ENCODE measurements around the gene TMEM254.
"Not testable (repeated sequence)": the region's sequence is repeated elsewhere in the genome, so short reads cannot be mapped to it uniquely, and the experiment has no call there.

The TMEM254 gene

DNA sequence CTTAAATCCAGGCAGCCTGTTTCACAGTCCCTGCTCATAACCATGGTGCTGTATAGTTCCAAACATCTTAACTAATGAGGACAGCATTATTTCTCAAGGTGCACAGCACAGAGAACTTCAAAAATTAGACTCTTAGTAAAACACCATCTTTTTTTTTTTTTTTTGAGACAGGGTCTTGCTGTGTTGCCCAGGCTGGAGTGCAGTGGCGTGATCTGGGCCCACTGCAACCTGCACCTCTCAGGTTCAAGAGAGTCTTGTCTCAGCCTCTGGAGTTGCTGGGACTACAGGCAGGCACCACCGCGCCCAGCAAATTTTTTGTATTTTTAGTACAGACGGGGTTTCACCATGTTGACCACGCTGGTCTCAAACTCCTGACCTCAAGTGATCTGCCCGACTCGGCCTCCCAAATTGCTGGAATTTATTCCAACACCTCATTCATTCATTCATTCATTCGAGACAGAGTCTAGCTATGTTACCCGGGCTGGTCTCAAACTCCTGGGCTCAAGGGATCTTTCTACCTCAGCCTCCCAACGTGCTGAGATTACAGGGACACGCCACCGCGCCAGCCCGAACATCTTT lies 507 bp upstream of the TMEM254 start:
- no peak for DNase-seq (ENCODE audit: low read depth)

- DNase-seq (ENCODE audit: low read depth): no peak
These were observed 851 bp downstream of the TMEM254 start for GRCh38 chr10:80079312-80079719.

- DNase-seq (ENCODE audit: low read depth): no peak
These were observed 2.6 kb downstream of the TMEM254 start for GRCh38 chr10:80081026-80081425.

- DNase-seq (ENCODE audit: low read depth): no peak
These were observed 3.6 kb downstream of the TMEM254 start for GRCh38 chr10:80081801-80082750.

DNA sequence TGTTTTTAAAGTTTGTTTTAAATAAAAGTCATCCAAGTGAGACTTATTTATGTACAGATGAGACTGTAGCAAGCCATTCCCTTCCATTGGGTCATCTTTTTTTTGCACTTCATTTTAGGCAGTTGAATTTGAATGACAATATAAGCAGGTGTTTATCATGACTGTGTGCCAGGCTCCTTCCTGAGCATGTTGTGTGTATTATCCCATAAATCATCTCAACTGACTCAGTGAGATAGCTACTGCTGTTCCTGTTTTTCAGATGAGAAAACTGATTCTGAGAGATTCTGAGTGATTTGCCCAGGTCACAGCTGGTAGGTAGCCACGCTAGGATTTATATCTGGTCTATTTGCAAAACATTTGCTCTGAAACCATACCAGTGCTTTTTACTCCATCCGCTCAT lies 11.7 kb downstream of the TMEM254 start:
- DNase-seq (ENCODE audit: low read depth): no peak

GRCh38 chr10:80094231-80094630 lies 15.8 kb downstream of the TMEM254 start:
- no peak for DNase-seq (ENCODE audit: low read depth)

DNA sequence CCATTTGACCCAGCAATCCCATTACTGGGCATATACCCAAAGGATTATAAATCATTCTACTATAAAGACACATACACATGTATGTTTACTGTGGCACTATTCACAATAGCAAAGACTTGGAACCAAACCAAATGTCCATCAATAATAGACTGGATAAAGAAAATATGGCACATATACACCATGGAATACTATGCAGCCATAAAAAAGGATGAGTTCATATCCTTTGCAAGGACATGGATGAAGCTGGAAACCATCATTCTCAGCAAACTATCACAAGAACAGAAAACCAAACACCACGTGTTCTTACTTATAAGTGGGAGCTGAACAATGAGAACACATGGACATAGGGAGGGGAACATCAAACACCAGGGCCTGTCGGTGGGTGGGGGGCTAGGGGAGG lies 19.8 kb downstream of the TMEM254 start:
- DNase-seq (ENCODE audit: low read depth): not testable (repeated sequence)

DNA sequence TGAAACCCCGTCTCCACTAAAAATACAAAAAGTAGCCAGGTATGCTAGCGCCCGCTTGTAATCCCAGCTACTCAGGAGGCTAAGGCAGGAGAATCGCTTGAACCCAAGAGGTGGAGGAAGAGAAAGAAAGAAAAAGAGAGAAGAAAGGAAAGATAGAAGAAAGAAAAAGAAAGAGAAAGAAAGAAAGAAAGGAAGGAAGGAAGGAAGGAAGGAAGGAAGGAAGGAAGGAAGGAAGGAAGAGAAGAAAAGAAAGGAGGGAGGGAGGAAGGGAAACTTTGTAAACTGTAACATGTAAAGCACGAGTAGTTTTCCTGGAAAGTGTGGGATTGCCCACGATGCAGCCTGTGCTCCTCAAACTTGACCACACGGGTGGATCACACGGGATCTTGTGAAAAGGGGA lies 20.8 kb downstream of the TMEM254 start:
- not testable (repeated sequence) for DNase-seq (ENCODE audit: low read depth)

DNA sequence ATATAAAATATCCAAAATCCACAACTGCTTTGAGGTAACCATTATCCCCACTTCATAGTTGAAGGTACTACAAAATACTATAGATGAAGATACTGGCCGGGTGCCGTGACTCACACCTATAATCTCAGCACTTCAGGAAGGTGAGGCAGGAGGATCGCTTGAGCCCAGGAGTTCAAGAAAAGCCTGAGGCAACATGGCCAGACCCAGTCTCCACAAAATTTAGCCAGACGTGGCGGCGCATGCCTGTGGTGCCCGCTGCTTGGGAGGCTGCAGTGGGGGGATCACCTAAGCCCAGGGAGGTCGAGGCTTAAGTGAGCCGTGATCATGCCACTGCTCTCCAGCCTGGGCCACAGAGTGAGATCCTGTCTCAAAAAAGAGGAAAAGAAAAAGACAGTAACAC lies 21.7 kb downstream of the TMEM254 start:
- DNase-seq (ENCODE audit: low read depth): no peak

- DNase-seq (ENCODE audit: low read depth): no peak
These were observed 22.6 kb downstream of the TMEM254 start for GRCh38 chr10:80100861-80101695.

GRCh38 chr10:80104066-80104926 lies 25.8 kb downstream of the TMEM254 start:
- DNase-seq (ENCODE audit: low read depth): no peak

DNA sequence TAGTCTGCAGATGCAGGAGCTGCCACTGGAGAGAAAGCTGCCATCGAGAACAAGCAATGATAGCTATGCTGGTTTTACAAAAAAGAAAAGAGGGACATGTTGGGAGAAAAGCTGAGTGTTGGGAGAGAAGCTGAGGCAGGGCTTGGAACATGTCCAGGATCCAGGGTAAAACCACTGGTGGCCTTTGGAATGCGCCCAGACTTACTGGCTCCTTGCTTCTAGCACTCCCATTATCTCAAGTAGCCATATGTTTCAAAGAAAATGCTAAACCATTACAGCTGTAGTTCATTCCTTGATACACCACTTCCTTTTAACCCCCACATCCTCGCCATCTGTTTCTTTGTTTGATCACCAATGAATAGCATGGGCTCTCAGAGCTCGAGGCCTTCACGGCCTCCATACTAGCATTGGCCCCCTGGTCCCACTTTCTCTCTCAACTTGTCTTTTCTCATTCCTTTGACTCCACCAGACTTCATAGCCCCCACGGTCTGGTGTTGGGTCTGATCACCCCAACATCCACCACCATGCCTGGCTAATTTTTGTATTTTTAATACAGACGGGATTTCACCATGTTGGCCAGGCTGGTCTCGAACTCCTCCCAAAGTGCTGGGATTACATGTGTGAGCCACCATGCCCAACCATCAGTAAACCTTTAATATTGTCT lies 30.2 kb downstream of the TMEM254 start:
- no peak for DNase-seq (ENCODE audit: low read depth)

- DNase-seq (ENCODE audit: low read depth): no peak
These were observed 32.5 kb downstream of the TMEM254 start for GRCh38 chr10:80110986-80111385.

DNA sequence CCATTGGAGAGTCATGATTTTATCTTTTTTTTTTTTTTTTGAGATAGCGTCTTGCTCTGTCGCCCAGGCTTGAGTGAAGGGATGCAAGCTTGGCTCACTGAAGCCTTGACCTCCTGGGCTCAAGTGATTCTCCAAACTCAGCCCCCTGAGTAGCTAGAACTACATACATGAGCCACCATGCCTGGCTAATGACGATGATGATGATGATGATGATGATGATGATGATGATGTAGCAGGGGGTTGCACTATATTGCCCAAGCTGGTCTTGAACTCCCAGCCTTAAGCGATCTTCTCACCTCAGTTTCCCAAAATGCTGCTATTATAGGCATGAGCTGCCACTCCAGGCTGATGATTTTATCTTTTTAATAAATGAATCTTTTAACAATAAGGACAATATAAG lies 40.2 kb downstream of the TMEM254 start:
- no peak for DNase-seq (ENCODE audit: low read depth)

DNA sequence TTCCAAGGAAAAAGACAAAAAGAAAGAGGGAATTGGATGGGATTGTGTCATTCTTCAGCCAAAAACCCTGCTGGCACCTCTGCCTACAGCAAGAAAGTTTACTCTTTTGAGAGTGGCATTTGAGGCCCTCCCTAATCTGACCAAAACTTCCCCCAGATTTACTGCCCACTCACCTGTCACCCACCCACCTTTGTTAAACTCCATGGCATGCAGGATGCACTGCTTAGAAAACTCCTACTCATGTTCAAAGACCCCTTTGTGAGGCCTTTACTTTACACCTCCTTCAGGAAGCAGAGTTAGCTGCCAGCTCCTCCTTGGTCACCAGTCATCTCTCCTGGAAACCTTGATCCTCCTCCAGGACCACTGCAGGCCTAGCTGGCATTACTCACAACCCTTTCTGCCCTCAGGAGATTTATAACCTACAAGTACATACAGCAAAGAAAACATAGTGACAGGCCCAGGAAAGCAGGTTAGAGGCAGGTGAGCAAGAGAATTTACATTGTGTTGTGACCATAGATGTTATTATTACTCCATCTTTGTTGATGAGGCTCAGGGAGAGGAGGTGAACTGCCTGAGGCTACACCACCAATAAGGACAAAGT lies 43.7 kb downstream of the TMEM254 start:
- DNase-seq (ENCODE audit: low read depth): no peak

- no peak for DNase-seq (ENCODE audit: low read depth)
These were observed 44.3 kb downstream of the TMEM254 start for GRCh38 chr10:80122746-80123145.

- no peak for DNase-seq (ENCODE audit: low read depth)
These were observed 48.4 kb downstream of the TMEM254 start for GRCh38 chr10:80126876-80127275.

DNA sequence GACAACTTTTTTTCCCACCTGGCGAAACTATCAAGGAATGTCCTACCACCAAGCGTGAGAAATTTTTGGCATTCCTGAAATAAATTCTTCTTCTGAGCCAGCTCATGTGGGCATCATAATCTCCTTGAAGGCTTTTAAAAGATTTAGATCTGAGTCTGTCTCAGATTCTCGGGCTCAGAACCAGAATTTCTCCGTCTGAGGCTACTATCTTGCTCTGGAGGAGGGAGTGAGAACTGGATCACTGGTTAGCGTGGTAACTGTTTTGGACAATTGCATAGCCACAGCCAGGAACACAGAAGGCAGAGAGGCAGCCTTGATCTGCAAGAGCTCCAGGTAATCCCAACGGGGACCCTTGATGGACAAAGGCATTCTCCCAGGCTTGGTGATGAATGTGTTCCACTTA lies 53.0 kb downstream of the TMEM254 start:
- DNase-seq (ENCODE audit: low read depth): no peak

DNA sequence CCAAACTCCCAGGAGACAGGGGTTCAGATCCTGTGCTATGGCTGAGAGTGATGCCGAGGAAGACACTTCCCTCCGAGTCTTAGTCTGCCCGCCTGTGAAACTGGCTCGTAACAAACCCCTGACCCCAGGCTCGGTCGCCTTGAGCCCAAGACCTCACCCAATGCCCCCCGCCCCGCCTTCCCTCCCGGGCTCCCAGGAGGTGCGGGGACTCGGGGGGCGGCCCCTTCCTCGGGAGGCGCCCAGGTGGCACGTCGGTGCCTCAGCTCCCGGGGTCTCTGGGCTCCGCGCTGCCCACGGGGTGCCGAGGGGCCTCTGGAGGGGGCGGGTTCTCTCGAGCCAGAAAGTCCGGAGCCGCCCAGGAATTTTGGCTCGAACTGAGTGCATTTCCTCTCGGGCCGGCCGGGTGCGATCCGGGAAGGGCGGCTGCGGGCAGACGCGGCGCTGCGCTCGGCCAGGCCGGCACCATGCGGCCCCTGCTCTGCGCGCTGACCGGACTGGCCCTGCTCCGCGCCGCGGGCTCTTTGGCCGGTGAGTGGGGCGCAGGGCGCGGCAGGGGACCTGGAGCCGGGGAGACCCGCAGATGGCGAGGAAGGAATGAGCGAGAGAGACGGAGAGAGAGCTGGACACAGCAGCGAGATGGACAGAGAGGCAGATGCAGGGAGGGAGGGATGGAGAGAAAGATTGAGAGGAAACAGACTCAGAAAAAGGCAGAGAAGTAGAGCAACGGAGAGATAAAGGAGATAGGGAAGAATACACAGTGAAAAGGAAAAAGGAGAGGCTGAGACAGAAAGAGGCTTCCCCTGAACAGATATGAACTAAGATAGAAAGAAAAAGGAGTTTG lies 54.1 kb downstream of the TMEM254 start, which contains the start of gene PLAC9:
PLAC9 (plus strand) TSS at position 432 of the 841 bp plus-strand sequence; CDS start at position 465, 33 bp downstream.
- DNase-seq (ENCODE audit: low read depth): no peak

- DNase-seq (ENCODE audit: low read depth): no peak
These were observed 54.7 kb downstream of the TMEM254 start for GRCh38 chr10:80133206-80133605.
